Stimulated activated CD4-positive, alpha-beta T cell treated with anti-CD3 and anti-CD28 coated beads, Interleukin-12 subunit alpha, Interleukin-12 subunit beta, amount 100 ng/mL, for 4 hours (primary cell): ENCODE results near the gene PGAP3.

Source experiments
- DNase-seq: peaks from one replicate; pipeline ENCODE4 v3.0.0-alpha.2; 2020

PGAP3 gene

GRCh38 chr17:39636587-39636926 lies 51.3 kb downstream of the PGAP3 start:
- peak; percentile 13 for DNase-seq

GRCh38 chr17:39635614-39636176 lies 52.2 kb downstream of the PGAP3 start:
- DNase-seq = no peak

- no peak for DNase-seq
These were observed 53.4 kb downstream of the PGAP3 start for GRCh38 chr17:39634384-39634871.

GRCh38 chr17:39633570-39634183 lies 54.2 kb downstream of the PGAP3 start:
- DNase-seq = no peak

- no peak for DNase-seq
These were observed 55.5 kb downstream of the PGAP3 start for GRCh38 chr17:39632153-39632941.

- DNase-seq = no peak
These were observed 56.5 kb downstream of the PGAP3 start for GRCh38 chr17:39631403-39631802.

GRCh38 chr17:39629898-39630297 lies 58.0 kb downstream of the PGAP3 start:
- DNase-seq = no peak

GRCh38 chr17:39629494-39629880 lies 58.4 kb downstream of the PGAP3 start:
- DNase-seq = no peak

- no peak for DNase-seq
These were observed 59.0 kb downstream of the PGAP3 start for GRCh38 chr17:39628655-39629493.

- no peak for DNase-seq
These were observed 59.9 kb downstream of the PGAP3 start for GRCh38 chr17:39627712-39628516.

GRCh38 chr17:39627047-39627711 lies 60.7 kb downstream of the PGAP3 start:
- no peak for DNase-seq

- no peak for DNase-seq
These were observed 61.4 kb downstream of the PGAP3 start, which contains the start of gene PPP1R1B for GRCh38 chr17:39626171-39627046. TSS of gene PPP1R1B (plus strand) at chr17:39626952. CDS start at chr17:39627393, 441 bp downstream.

GRCh38 chr17:39625198-39625785 lies 62.6 kb downstream of the PGAP3 start:
- no peak for DNase-seq

- no peak for DNase-seq
These were observed 63.5 kb downstream of the PGAP3 start for GRCh38 chr17:39624313-39624712.

- DNase-seq = peak; percentile 86
These were observed 64.4 kb downstream of the PGAP3 start for GRCh38 chr17:39623356-39623950.

GRCh38 chr17:39622380-39623006 lies 65.4 kb downstream of the PGAP3 start:
- DNase-seq = no peak

GRCh38 chr17:39621523-39622379 lies 66.1 kb downstream of the PGAP3 start:
- DNase-seq = peak; percentile 85
